ENCODE results near the gene FAM53A. TPM values are rescaled to one million over a fixed set of nuclear protein-coding genes. Genes with fewer than 3 reads are reported as not detected.

Gene FAM53A
- polyA plus RNA-seq, 2 of the 4 experiments (the other 2 are of a cell fraction), result 0.87 to 1.2 TPM

DNA sequence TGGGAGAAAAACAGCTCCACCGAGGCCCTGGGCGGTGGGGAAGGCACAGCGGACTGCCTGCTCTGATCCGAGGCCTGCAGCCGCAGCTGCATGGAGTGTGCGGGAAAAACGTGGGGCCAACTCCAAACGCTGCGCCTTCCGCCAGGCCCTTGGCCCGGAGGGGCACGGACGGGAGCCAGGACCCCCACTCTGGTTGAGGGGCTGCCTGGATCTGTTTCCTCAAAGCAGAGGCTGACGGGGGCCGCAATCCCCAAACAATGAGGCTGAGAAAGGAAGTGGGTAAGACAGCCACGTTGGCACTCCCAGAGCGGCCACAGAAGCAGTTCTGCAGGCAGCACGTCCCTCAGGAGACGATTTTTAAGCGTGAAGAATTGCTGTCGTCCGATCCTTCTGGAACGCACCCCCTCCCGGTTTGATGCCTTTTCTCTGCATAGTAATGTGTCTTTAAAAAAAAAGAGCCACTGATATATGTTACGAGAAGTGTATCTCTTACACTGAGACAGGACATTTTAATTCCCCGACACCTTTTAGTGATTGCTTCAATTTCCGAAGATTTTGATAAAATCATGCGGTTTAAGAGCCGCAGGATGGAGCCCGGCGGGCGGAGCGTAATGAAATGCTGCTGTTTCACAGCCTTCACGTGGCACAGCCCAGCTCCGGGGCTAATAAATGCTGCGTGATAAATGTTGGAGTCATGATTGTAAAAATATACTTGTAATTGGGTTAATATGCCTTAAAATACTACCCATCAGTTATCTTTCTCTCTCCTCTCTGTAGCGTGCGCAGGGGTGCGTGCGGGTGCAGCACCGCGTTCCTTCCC, 85.7 kb downstream of the FAM53A start (continued):
- TF ChIP-seq BHLHE40 (IDR thresholded peaks at IDR 0.05; ENCODE audit: low read depth, low read length) (no peak), CBX2 (IDR thresholded peaks at IDR 0.05; ENCODE audit: borderline replicate concordance, low read depth) (no peak), CHD4 (IDR thresholded peaks at IDR 0.05; ENCODE audit: borderline replicate concordance) (no peak)
- TF ChIP-seq, protein P1, sequence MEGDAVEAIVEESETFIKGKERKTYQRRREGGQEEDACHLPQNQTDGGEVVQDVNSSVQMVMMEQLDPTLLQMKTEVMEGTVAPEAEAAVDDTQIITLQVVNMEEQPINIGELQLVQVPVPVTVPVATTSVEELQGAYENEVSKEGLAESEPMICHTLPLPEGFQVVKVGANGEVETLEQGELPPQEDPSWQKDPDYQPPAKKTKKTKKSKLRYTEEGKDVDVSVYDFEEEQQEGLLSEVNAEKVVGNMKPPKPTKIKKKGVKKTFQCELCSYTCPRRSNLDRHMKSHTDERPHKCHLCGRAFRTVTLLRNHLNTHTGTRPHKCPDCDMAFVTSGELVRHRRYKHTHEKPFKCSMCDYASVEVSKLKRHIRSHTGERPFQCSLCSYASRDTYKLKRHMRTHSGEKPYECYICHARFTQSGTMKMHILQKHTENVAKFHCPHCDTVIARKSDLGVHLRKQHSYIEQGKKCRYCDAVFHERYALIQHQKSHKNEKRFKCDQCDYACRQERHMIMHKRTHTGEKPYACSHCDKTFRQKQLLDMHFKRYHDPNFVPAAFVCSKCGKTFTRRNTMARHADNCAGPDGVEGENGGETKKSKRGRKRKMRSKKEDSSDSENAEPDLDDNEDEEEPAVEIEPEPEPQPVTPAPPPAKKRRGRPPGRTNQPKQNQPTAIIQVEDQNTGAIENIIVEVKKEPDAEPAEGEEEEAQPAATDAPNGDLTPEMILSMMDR (IDR thresholded peaks at IDR 0.05), result no peak

DNA sequence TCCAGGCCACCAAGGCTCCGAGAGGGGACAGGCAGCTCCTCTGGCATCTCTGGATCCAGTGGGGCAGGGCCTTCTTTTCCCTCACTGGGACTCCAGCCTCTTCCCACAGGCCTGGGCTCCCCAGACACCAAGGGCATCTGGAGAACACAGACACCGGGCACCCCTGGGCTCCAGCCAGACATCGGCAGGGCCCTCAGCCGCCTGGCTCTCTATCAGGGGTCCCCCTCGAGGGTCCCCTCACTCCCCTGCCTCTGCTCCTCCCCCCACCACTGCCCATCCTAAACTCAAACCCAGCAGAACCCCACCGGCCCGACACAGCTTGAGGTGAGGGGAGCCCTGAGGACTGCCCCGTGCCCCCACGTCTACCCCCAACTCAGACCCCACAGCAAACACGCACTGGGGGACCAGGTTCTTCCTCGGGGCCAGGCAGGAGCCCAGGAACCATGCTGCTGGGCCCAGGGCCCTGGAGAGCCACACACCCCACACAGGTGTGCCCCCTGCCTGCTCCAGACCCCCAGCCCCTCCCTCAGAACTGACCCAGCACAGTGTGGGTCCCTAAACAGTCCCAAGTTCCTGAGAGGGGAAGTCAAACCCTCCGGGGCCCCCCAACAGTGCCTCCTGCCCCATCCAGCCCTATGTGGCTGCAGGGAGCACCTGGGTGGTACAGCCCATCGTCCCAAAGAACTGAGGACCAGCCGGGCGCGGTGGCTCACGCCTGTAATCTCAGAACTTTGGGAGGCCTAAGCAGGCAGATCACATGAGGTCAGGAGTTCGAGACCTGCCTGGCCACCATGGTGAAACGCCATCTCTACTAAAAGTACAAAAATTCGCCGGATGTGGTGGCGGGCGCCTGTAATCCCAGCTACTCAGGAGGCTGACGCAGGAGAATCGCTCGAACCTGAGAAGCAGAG, 86.8 kb downstream of the FAM53A start:
- TF ChIP-seq FOSL2 (IDR thresholded peaks at IDR 0.05) (no peak), FOSL2 (CRISPR knock-in tag; IDR thresholded peaks at IDR 0.05) (no peak), EHMT2 (IDR thresholded peaks at IDR 0.05; ENCODE audit: low read depth) (no peak), KDM5A (IDR thresholded peaks at IDR 0.05) (no peak), RAD21 (conservative IDR thresholded peaks at IDR 0.05 in 1 of 2, IDR thresholded peaks at IDR 0.05 in 1 of 2) (no peak), SREBF2 (IDR thresholded peaks at IDR 0.05) (no peak), ZC3H11A (IDR thresholded peaks at IDR 0.05) (no peak), TP53 (CRISPR knock-in tag; IDR thresholded peaks at IDR 0.05) (no peak), NPAS2 (CRISPR knock-in tag; IDR thresholded peaks at IDR 0.05; ENCODE audit: borderline replicate concordance) (no peak), NR3C1 (IDR thresholded peaks at IDR 0.05) (no peak), FOXS1 (CRISPR knock-in tag; IDR thresholded peaks at IDR 0.05) (no peak)
- TF ChIP-seq, protein P2, sequence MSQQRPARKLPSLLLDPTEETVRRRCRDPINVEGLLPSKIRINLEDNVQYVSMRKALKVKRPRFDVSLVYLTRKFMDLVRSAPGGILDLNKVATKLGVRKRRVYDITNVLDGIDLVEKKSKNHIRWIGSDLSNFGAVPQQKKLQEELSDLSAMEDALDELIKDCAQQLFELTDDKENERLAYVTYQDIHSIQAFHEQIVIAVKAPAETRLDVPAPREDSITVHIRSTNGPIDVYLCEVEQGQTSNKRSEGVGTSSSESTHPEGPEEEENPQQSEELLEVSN (IDR thresholded peaks at IDR 0.05; ENCODE audit: borderline replicate concordance, low read depth), result no peak
- TF ChIP-seq, protein P3, sequence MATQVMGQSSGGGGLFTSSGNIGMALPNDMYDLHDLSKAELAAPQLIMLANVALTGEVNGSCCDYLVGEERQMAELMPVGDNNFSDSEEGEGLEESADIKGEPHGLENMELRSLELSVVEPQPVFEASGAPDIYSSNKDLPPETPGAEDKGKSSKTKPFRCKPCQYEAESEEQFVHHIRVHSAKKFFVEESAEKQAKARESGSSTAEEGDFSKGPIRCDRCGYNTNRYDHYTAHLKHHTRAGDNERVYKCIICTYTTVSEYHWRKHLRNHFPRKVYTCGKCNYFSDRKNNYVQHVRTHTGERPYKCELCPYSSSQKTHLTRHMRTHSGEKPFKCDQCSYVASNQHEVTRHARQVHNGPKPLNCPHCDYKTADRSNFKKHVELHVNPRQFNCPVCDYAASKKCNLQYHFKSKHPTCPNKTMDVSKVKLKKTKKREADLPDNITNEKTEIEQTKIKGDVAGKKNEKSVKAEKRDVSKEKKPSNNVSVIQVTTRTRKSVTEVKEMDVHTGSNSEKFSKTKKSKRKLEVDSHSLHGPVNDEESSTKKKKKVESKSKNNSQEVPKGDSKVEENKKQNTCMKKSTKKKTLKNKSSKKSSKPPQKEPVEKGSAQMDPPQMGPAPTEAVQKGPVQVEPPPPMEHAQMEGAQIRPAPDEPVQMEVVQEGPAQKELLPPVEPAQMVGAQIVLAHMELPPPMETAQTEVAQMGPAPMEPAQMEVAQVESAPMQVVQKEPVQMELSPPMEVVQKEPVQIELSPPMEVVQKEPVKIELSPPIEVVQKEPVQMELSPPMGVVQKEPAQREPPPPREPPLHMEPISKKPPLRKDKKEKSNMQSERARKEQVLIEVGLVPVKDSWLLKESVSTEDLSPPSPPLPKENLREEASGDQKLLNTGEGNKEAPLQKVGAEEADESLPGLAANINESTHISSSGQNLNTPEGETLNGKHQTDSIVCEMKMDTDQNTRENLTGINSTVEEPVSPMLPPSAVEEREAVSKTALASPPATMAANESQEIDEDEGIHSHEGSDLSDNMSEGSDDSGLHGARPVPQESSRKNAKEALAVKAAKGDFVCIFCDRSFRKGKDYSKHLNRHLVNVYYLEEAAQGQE (IDR thresholded peaks at IDR 0.05), result no peak
- H3K4me3 ChIP-seq, result no peak overlapping the region
- CTCF ChIA-PET, result no interaction called here
- no peaks in the 10 kb centered on the region for H3K4me1 ChIP-seq
- WGBS (ENCODE audit: missing lambda C conversion rate), result 67% methylated on average over 10 of the region's 26 CpGs
- H3K4me2 ChIP-seq, result no peak overlapping the region
- H3K27ac ChIP-seq, result no peak overlapping the region
- DNase-seq (ENCODE audit: low read depth in 1 of 2, low spot score in 1 of 2), result no peak
- FAIRE-seq, result no peak
- ATAC-seq, result no peak
- no peaks in the 10 kb centered on the region for H3K9me3 ChIP-seq
- POLR2A ChIA-PET, result no interaction called here

All from A549 (cell line).